GM18873 (cell line): ENCODE measurements around the gene OR7C2.

ENCODE experiments used
- ATAC-seq: cut with Tn5 transposase; IDR thresholded peaks from one replicate; pipeline ENCODE4 v1.9.1; 2021; ENCODE audit warnings: mild to moderate bottlenecking, moderate library complexity, moderate number of reproducible peaks; ENCODE audit not compliant: unreplicated experiment, low FRiP score

OR7C2 gene

DNA sequence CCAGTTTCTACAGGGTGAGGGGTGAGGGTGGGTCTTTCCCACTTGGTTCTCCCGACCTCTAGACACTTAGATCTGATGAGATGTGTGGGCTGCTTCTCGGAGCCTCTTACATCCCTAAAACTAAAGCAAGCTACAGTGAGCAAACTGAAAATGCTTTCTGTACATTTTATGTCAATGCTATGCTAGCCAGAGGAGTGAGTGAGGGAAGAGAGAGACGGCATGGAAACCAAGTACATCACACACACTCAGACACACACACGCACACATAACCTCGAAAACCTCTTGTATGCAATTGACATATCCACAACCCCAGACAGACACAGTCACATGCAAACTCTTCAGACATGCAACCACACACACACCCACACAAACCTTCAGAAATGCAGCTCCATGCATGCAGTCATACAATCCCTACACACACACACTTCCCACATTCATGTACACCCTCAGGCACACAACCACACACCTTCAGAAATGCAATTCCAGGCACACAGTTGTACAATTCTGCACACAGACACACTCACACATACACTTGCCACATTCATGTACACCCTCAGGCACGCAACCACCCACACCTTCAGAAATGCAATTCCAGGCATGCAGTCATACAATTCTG is 37.0 kb downstream of the OR7C2 start:
- no peak for ATAC-seq

GRCh38 chr19:14979476-14980255 is 38.4 kb downstream of the OR7C2 start, which contains the start of gene SLC1A6:
TSS of gene SLC1A6 (minus strand) at chr19:14979864. CDS start at chr19:14972910, 6,954 bp downstream.
- ATAC-seq = no peak

GRCh38 chr19:14985133-14985532 is 43.8 kb downstream of the OR7C2 start:
- ATAC-seq = no peak
